WI38 (cell line): ENCODE measurements around the gene SPRY1.

ENCODE experiments used
- H3K4me3 ChIP-seq: 2 replicates; pipeline ENCODE4 v1.5.1; 2011; ENCODE audit warnings: low read depth, mild to moderate bottlenecking, control low read depth, low read length
- CTCF ChIP-seq: IDR thresholded peaks from 2 replicates; pipeline ENCODE4 v1.5.1; 2012; ENCODE audit warnings: low read depth, mild to moderate bottlenecking, control low read depth, low read length

Gene SPRY1

DNA sequence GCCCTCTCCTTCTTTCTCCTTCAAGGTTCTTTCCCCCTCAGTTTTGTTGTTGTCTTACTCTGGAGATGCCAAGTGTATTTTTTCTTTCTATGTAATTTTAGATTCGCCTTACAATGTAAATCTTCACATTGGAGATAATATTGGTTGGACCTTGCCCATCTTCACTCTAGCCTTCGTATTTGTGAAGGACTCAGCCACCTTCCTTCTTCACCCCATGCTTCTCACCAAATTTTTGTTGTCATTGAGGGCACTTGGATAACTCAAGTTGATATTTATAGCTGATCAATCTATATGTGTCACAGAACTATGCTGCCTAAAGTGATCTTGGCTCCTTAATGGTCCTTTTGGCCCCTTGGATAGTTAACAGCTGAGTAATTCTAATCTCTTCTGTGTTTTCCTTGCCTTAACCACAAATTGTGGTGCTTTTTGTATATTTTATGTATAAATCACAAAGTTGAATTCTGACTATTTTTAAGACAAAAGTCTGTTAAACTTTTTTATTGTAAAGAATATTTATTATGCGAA lies 6.5 kb downstream of the SPRY1 start:
- H3K4me3 ChIP-seq: no peak overlapping the region
- no peak for TF ChIP-seq CTCF

GRCh38 chr4:123404533-123404932 lies 7.9 kb downstream of the SPRY1 start:
- TF ChIP-seq CTCF: no peak
- H3K4me3 ChIP-seq: no peak overlapping the region

- TF ChIP-seq CTCF: no peak
These were observed 8.8 kb downstream of the SPRY1 start for GRCh38 chr4:123405267-123405865.

DNA sequence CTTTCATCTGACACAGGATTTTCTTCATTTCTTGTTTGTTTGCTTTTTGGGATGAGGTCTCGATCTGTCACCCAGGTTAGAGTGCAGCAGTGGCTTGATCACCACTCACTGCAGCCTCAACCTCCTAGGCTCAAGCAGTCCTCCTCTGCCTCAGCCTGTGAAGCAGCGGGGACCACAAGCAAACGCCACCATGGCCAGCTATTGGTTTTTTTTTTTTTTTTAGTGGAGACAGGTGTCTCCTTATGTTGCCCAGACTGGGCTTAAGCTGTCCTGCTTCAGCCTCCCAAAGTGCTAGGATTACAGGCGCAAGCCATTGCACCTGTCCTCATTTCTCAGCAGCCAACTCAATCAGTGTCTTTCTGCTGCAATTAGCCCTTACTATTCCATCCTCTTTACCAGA lies 10.3 kb downstream of the SPRY1 start:
- TF ChIP-seq CTCF: no peak

More at GRCh38 chr4:123405267-123405865, 8.8 kb downstream of the SPRY1 start:
- H3K4me3 ChIP-seq: no peak overlapping the region

DNA sequence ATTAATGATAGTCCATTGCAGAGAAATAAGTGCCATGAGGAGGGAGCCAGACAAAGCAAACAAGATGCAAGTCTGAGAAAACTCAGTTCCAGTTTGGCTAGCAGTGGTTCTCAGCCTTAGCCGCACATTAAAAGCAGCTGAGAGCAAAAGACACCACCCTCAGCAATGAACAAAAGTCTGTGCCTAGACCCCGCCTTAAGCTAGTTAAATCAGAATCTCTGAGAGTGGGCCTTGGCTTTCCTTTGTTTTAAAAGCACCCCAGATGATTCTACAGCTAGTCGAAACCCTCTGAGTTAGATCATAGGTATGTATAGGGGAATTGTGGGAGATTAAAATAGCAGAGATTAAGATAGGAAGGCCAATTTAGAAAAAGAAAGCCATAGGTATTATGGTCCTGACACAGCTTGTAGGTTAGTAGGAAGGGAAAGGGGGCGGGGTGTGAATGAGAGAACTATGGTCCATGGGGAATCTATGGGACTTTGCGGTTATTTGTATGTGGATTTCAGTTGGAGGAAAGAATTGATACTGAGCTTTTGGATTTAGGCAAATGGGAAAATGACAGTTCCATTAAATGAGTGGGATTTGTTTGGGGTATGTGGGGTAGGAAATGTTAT lies 12.0 kb downstream of the SPRY1 start:
- no peak for TF ChIP-seq CTCF
- no peak overlapping the region for H3K4me3 ChIP-seq

More for the DNA sequence above, 10.3 kb downstream of the SPRY1 start:
- H3K4me3 ChIP-seq: no peak overlapping the region

GRCh38 chr4:123409334-123409733 lies 12.7 kb downstream of the SPRY1 start:
- TF ChIP-seq CTCF: no peak
- no peak overlapping the region for H3K4me3 ChIP-seq

DNA sequence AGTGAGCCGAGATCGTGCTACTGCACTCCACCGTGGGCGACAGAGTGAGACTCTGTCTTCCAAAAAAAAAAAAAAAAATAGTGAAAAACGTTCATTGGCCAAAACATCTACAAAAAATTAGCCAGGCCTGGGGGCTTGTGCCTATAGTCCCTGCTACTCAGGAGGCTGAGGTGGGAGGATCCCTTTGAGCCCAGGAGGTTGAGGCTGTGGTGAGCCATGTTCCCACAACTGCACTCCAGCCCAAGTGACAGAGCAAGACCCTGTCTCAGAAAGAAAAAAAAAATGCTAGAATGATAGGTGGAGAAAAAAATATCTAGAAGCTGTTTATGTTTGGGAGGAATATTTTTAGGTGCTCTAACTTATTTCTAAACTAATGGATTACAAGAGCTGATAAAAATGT lies 14.9 kb downstream of the SPRY1 start:
- no peak overlapping the region for H3K4me3 ChIP-seq
- no peak for TF ChIP-seq CTCF
